GM15510 (cell line): ENCODE data around the gene CACNA1S.

Experiments
- POLR2A ChIP-seq: IDR thresholded peaks from 3 replicates; pipeline ENCODE4 v1.6.1; 2011; ENCODE audit warnings: borderline replicate concordance; ENCODE audit not compliant: insufficient read length; ENCODE audit errors: extremely low read depth

Gene CACNA1S

DNA sequence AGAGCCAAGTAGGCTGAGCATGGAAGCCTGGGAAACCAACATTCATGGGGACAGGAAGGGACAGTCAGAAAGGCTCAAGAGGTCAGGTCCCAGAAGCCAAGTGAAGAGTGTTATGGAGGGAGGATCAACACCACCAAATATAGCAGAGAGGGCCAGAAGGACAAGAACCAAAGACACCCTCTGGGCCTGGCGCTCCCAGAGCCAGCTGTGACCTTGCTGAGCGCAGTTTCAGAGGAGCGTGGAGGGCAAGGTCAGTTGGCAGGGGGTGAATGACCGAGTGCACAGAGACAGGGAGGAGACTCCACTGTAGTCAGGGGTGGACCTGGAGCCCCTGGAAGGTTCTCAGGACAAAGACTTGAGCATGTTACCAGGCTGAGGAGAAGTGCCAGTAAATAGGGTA, 19.2 kb upstream of the CACNA1S start:
- no peak for TF ChIP-seq POLR2A

DNA sequence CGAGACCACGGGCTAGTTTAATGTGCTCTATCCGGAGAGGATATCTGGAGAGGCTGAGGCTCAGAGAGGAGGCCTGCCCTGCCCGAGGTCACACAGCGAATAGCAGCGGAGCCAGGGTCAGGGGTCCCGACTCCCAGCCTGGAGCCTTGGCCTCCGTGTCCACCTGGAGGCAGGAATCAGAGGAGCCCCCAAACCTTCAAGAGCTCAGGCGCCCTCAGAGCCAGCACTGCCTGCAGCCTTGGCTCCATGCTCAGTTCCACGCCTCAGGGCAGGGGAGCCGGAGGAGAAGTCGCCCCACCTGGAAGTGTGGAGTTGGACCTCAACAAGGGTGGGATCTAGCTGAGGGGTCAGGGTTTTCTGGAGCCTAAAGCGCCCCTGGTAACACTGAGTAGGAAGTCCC, 16.7 kb upstream of the CACNA1S start:
- TF ChIP-seq POLR2A, result no peak

DNA sequence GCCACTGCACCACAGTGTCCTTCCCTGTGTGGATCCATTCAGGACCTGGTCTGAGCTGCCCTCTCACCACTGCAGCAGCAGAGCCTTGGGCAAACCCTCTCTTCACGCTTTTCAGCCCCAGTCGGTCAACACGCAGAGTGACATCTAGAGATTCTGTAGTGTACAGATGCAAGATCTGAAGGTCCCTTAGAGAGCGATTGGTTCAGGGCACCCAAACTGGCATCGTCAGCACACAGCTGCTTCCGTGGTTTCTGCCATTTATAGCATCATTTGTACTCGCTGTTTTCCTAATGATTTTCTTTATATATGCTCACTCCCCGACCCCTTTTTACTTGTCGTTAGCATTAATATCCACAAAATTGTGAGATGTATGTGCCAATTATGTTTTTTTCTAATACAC, 16.2 kb upstream of the CACNA1S start:
- no peak for TF ChIP-seq POLR2A

DNA sequence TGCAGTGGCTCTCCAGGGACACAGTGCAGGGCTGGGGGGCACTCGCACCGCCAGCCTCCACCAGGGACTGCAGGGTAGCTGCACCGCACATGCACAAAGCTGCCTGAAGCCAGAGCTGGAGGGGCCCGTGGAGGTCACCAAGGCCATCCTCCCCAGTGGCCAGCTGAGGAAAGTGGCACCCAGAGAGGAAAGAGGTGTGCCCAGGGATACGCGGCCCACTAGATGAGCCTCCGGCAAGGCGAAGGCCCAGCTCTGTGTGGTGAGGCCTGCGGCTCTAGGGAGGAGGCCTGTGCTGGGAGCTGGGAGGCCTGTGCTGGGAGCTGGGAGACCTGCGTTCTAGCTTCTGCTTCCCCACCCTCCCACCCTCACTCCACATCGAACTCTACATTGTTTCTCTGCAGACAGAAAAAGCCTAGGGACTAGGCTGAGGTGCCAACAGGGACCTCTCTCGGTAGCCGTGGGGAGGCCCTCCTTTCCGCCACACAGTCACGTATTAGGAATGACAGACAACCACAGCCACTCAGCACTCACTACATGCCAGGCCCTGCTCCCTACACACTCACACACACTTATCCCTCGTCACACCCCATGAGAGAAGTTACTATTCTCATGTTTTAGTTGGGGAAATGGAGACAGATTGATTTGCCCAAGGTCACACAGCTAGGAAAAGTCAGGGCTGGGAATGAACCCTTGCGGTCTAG, 15.7 kb upstream of the CACNA1S start:
- TF ChIP-seq POLR2A, result no peak

- TF ChIP-seq POLR2A, result no peak
These were observed 14.9 kb upstream of the CACNA1S start, which contains the start of gene ASCL5 for GRCh38 chr1:201126832-201127754. TSS of gene ASCL5 (minus strand) at chr1:201127184. CDS start at chr1:201115372, 11,812 bp downstream.

GRCh38 chr1:201126463-201126831, 14.2 kb upstream of the CACNA1S start:
- TF ChIP-seq POLR2A, result no peak

DNA sequence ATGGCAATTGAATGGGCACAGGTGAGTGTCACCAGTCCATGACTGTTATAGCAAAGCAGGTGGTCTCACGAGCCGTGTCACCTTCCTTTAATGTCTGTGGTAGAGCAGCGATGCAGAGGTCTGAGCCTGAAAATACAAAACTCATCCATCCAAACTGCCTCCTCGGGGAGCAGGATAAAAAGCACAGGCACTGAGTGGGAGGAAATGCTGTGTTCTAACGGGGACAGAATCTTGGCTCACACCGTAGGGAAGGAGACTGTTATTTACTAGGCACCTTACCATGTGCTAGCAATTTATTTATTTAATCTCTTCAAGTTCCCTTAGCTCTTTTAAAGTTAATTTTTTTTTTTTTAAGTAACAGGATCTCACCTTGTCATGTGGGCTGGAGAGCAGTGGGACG, 13.6 kb upstream of the CACNA1S start:
- TF ChIP-seq POLR2A, result no peak

DNA sequence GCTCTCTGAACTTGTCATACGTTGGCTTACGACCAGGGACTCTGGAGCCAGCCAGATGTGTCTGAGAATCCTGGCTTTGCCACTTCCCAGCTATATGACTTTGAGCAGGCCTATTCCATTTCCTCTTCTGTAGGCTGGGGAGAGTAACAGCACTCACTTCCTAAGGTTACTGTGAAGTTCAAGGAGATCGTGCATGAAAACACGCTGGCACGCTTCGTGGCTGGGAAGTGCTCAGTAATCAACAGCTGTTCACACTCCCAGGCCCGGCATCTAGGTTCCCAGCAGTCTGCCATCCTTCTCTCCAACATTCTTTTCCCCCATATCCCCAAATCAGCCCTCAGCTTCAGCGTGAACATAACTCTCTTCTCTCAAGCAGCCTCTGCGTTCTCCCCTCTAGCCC, 12.8 kb upstream of the CACNA1S start:
- no peak for TF ChIP-seq POLR2A

DNA sequence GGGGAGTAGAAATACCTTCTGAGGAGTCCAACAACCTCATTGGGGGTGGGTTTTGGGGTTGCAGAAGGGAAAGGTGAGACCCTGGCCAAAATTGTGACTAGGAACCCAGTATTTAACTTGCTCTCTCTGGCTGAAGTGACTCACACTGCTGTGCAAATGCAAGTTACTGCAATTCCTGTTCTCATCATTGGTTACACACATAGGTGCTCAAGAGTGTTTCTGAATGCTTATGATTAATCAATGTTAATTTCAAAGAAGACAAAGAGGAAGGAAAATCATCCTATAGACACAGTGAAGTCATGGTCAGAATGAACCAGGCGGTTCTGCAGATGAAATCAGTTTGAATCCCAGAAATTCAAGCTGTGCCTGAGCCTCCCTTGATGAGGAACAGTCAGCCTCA, 11.6 kb upstream of the CACNA1S start:
- TF ChIP-seq POLR2A, result no peak

GRCh38 chr1:201122321-201122957, 10.2 kb upstream of the CACNA1S start:
- TF ChIP-seq POLR2A, result no peak

DNA sequence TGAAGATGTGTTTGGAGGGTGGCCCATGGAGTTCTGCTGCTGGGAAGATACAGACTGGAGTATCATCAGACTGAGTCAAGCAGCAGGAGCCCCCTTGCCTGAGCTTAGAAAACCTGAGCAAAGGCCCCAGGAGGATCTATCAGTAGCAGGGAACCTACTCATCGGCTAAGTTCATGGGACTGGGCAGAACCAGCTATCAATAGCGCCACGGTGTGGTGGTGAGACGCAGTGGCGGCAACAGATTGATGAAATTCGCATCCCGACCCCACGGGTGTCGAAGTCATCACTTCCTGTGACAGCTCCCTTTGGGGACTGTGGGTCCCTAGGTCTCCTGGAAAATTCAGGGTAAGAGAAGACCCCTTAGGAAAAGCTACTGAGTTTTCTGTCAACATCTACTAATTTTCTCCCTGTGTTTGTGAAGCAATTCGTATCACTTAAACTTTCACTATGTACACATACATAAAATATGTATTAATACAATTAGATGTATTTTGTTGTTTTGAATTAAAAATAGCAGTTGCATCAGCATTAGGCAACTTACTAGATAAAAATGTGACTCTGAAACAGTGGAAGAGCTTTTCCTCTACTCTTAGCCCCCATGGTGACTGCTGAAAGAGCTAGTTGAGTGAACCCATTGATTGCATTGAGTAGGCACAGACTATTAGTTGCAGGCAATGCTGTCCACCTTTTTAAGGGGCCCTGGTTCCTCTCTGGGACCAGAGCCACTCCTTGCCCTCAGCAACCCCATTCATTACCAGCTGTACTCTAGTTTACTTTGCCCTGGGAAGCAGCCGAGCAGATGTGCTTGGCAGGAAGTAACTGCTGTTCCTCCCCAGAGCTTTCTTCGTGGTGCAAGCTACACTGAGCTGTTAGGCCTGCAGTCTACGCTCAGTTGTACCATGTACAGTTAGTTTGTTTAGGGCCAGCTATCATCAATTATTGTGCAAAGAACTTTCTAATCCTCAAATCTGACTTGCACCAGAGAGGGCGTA, 7.3 kb upstream of the CACNA1S start:
- no peak for TF ChIP-seq POLR2A

DNA sequence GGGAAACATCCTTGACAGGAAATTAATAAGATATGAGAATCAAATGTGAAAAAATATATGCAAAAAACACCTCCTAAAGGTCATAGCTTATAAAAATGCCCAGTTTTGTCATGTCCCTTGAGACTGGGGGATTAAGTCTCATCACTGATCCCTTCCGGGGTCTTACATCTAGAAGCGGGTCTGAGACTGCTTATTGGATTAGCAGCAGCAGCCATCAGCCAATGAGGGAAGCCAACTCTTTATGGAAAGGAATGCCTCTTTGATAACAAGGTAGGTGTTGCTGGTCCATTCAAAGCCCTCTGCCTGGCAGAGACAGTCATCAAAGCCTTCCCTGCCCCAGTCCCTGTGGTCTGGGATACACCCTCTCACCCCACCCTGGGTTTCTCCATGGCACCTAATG, 3.9 kb upstream of the CACNA1S start:
- no peak for TF ChIP-seq POLR2A

- no peak for TF ChIP-seq POLR2A
These were observed 3.2 kb upstream of the CACNA1S start for GRCh38 chr1:201115390-201115937.
